Fibroblast of the conjunctiva (primary cell): ENCODE measurements around the gene SLC33A1.

Source experiments
- DNase-seq: peaks from one replicate; pipeline ENCODE4 v3.0.0-alpha.2; 2010; ENCODE audit warnings: low read depth

Gene SLC33A1

GRCh38 chr3:155790272-155790925, 63.8 kb downstream of the SLC33A1 start:
- DNase-seq, result no peak

- DNase-seq, result no peak
Measured at GRCh38 chr3:155785662-155786295, 68.4 kb downstream of the SLC33A1 start.

- DNase-seq, result no peak
Measured at GRCh38 chr3:155782390-155782953, 71.8 kb downstream of the SLC33A1 start.

GRCh38 chr3:155780291-155780690, 73.9 kb downstream of the SLC33A1 start:
- no peak for DNase-seq

GRCh38 chr3:155778462-155778861, 75.8 kb downstream of the SLC33A1 start:
- DNase-seq, result no peak

- DNase-seq, result no peak
Measured at GRCh38 chr3:155772801-155773200, 81.4 kb downstream of the SLC33A1 start.

GRCh38 chr3:155771126-155771525, 83.1 kb downstream of the SLC33A1 start:
- no peak for DNase-seq
